ENCODE results near the gene ZXDC. TPM values are rescaled to one million over a fixed set of nuclear protein-coding genes. Genes with fewer than 3 reads are reported as not detected.

ZXDC gene
- total and polyA plus RNA-seq, 9 of the 15 experiments (the other 6 are each of a cell fraction or from before 2014, with no cell fraction given): 0.59 to 13.4 (median 7.3) TPM

GRCh38 chr3:126417515-126417914 lies 58.2 kb downstream of the ZXDC start:
- ChIA-PET CTCF (ENCODE audit: low intra/inter-chr PET ratio) (no interaction called here), POLR2A (no interaction called here)
- Histone ChIP-seq H3K4me2 (ENCODE audit: insufficient read depth, low read length) (no peak overlapping the region), H3K9ac (ENCODE audit: insufficient read depth in 1 of 2, low read depth in 2 of 2, low read length in 2 of 2) (no peak overlapping the region), H3K79me2 (ENCODE audit: control insufficient read depth, insufficient read depth, low read length) (no peaks in the 10 kb centered on the region), H3K27ac (ENCODE audit: extremely low read depth, low read depth, low read length) (no peak overlapping the region), H3K27me3 (ENCODE audit: control insufficient read depth in 2 of 2, insufficient read depth in 2 of 2, low read length in 2 of 2) (peaks cover 3 to 40% of the 10 kb centered on the region in 2 experiments; a peak in 3 of 5 replicates), H3K9me1 (ENCODE audit: control insufficient read depth, insufficient read depth, low read length) (no peaks in the 10 kb centered on the region), H4K20me1 (replicated peaks; ENCODE audit: control insufficient read depth, insufficient read depth, low read length) (no peaks in the 10 kb centered on the region), H3K4me1 (replicated peaks in 1 of 2; ENCODE audit: control insufficient read depth in 2 of 2, insufficient read depth in 2 of 2, low read length in 2 of 2) (peaks cover 0 to 12% of the 10 kb centered on the region in 2 experiments; a peak in 3 of 5 replicates), H2AFZ (ENCODE audit: low read depth, low read length) (no peak overlapping the region), H3K4me3 (no peak overlapping the region), H3K9me3 (replicated peaks; ENCODE audit: control insufficient read depth, insufficient read depth, low read depth, low read length) (no peaks in the 10 kb centered on the region), H3K36me3 (ENCODE audit: control insufficient read depth, insufficient read depth, low read length) (no peaks in the 10 kb centered on the region)
- intact Hi-C loops (cut with micrococcal nuclease) (no loop called here), in situ Hi-C loops (cut with MboI) (no loop called here)
- FAIRE-seq (no peak), DNase-seq (ENCODE audit: extremely low read depth in 1 of 4, low spot score in 3 of 4) (no peak), ATAC-seq (no peak)
- 16% methylated on average over 2 of the region's 5 CpGs for WGBS (ENCODE audit: insufficient coverage, low coverage, missing lambda C conversion rate)
- no TSS peak for BruUV-seq (replicated peaks)
- TF ChIP-seq NFYB (IDR thresholded peaks at IDR 0.05; ENCODE audit: extremely low read depth, insufficient read length) (no peak), RBM34 (IDR thresholded peaks at IDR 0.05; ENCODE audit: borderline replicate concordance, insufficient read depth, low read length) (no peak), MEIS2 (IDR thresholded peaks at IDR 0.05; ENCODE audit: partially characterized antibody) (no peak), TFE3 (CRISPR knock-in tag; IDR thresholded peaks at IDR 0.05) (no peak), ZSCAN29 (IDR thresholded peaks at IDR 0.05) (no peak), PRMT5 (CRISPR knock-in tag; IDR thresholded peaks at IDR 0.05) (no peak), ZNF23 (CRISPR knock-in tag; IDR thresholded peaks at IDR 0.05) (no peak), SP1 (CRISPR knock-in tag; IDR thresholded peaks at IDR 0.05) (no peak), XRCC3 (IDR thresholded peaks at IDR 0.05) (no peak), HNRNPH1 (optimal IDR thresholded peaks at IDR 0.05; ENCODE audit: low read depth, low read length) (no peak), KDM1A (IDR thresholded peaks at IDR 0.05) (no peak), SETDB1 (IDR thresholded peaks at IDR 0.05; ENCODE audit: low read length) (no peak)
- TF ChIP-seq, protein P1, sequence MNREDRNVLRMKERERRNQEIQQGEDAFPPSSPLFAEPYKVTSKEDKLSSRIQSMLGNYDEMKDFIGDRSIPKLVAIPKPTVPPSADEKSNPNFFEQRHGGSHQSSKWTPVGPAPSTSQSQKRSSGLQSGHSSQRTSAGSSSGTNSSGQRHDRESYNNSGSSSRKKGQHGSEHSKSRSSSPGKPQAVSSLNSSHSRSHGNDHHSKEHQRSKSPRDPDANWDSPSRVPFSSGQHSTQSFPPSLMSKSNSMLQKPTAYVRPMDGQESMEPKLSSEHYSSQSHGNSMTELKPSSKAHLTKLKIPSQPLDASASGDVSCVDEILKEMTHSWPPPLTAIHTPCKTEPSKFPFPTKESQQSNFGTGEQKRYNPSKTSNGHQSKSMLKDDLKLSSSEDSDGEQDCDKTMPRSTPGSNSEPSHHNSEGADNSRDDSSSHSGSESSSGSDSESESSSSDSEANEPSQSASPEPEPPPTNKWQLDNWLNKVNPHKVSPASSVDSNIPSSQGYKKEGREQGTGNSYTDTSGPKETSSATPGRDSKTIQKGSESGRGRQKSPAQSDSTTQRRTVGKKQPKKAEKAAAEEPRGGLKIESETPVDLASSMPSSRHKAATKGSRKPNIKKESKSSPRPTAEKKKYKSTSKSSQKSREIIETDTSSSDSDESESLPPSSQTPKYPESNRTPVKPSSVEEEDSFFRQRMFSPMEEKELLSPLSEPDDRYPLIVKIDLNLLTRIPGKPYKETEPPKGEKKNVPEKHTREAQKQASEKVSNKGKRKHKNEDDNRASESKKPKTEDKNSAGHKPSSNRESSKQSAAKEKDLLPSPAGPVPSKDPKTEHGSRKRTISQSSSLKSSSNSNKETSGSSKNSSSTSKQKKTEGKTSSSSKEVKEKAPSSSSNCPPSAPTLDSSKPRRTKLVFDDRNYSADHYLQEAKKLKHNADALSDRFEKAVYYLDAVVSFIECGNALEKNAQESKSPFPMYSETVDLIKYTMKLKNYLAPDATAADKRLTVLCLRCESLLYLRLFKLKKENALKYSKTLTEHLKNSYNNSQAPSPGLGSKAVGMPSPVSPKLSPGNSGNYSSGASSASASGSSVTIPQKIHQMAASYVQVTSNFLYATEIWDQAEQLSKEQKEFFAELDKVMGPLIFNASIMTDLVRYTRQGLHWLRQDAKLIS (CRISPR knock-in tag; IDR thresholded peaks at IDR 0.05): no peak
- TF ChIP-seq, protein P2, sequence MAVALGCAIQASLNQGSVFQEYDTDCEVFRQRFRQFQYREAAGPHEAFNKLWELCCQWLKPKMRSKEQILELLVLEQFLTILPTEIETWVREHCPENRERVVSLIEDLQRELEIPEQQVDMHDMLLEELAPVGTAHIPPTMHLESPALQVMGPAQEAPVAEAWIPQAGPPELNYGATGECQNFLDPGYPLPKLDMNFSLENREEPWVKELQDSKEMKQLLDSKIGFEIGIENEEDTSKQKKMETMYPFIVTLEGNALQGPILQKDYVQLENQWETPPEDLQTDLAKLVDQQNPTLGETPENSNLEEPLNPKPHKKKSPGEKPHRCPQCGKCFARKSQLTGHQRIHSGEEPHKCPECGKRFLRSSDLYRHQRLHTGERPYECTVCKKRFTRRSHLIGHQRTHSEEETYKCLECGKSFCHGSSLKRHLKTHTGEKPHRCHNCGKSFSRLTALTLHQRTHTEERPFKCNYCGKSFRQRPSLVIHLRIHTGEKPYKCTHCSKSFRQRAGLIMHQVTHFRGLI (CRISPR knock-in tag; IDR thresholded peaks at IDR 0.05): no peak
